Hematopoietic multipotent progenitor cell treated with erythropoietin and hydrocortisone succinate and interleukin-3 and kit ligand, for 6 days (in vitro differentiated cells): ENCODE data around the gene G3BP1.
"Not testable (repeated sequence)": the region's sequence is repeated elsewhere in the genome, so short reads cannot be mapped to it uniquely, and the experiment has no call there.

ENCODE experiments used
- DNase-seq: peaks from one replicate; pipeline ENCODE4 v3.0.0-alpha.2; 2015

Gene G3BP1

GRCh38 chr5:151757233-151758140 lies 14.3 kb upstream of the G3BP1 start:
- DNase-seq = peak; percentile 57

- peak; percentile 37 for DNase-seq
Observed at GRCh38 chr5:151758141-151758429, 13.7 kb upstream of the G3BP1 start.

- peak; percentile 97 for DNase-seq
Observed at GRCh38 chr5:151758430-151759241, 13.1 kb upstream of the G3BP1 start, which contains the start of gene ATOX1. TSS of gene ATOX1 (minus strand) at chr5:151758631. CDS start at chr5:151758551, 80 bp downstream.

- no peak for DNase-seq
Observed at GRCh38 chr5:151764801-151765200, 7.0 kb upstream of the G3BP1 start.

GRCh38 chr5:151766975-151767374 lies 4.8 kb upstream of the G3BP1 start:
- DNase-seq = no peak

GRCh38 chr5:151770383-151771258 lies 1.1 kb upstream of the G3BP1 start:
- DNase-seq = peak; percentile 77

GRCh38 chr5:151772029-151772845 lies 483 bp downstream of the G3BP1 start:
- peak; percentile 67 for DNase-seq

- no peak for DNase-seq
Observed at GRCh38 chr5:151772846-151773561, 1.2 kb downstream of the G3BP1 start.

GRCh38 chr5:151773951-151774350 lies 2.2 kb downstream of the G3BP1 start:
- DNase-seq = peak; percentile 62

GRCh38 chr5:151775025-151775606 lies 3.4 kb downstream of the G3BP1 start:
- no peak for DNase-seq

- DNase-seq = no peak
Observed at GRCh38 chr5:151779531-151780125, 7.9 kb downstream of the G3BP1 start.

GRCh38 chr5:151780348-151780747 lies 8.6 kb downstream of the G3BP1 start:
- DNase-seq = no peak

- DNase-seq = peak; percentile 26
Observed at GRCh38 chr5:151781201-151781600, 9.4 kb downstream of the G3BP1 start.

- DNase-seq = not testable (repeated sequence)
Observed at GRCh38 chr5:151783664-151784063, 11.9 kb downstream of the G3BP1 start.

GRCh38 chr5:151784141-151784540 lies 12.4 kb downstream of the G3BP1 start:
- no peak for DNase-seq

- no peak for DNase-seq
Observed at GRCh38 chr5:151786468-151786867, 14.7 kb downstream of the G3BP1 start.

GRCh38 chr5:151787817-151788216 lies 16.1 kb downstream of the G3BP1 start:
- DNase-seq = no peak

GRCh38 chr5:151793358-151793757 lies 21.6 kb downstream of the G3BP1 start:
- no peak for DNase-seq

- no peak for DNase-seq
Observed at GRCh38 chr5:151795426-151795825, 23.7 kb downstream of the G3BP1 start.

GRCh38 chr5:151798674-151799073 lies 26.9 kb downstream of the G3BP1 start:
- no peak for DNase-seq
